Esophagus squamous epithelium (tissue), 5 donors: ENCODE data around the gene LARP7. TPM values are rescaled to one million over a fixed set of nuclear protein-coding genes. Genes with fewer than 3 reads are reported as not detected.
A peak's percentile ranks its signal among the peaks of the same experiment; 100 is the strongest.
"Not testable (repeated sequence)": the region's sequence is repeated elsewhere in the genome, so short reads cannot be mapped to it uniquely, and the experiment has no call there.

ENCODE experiments used
- DNase-seq: peaks from one replicate; lab custom pipeline; 2025; lab: John Stamatoyannopoulos, UW
- H3K27ac ChIP-seq, 4 donors: fragments of 200-600 bp; sonication (generic); one replicate each; pipeline ENCODE4 v1.5.1; 2016 to 2019; ENCODE audit warnings: mild to moderate bottlenecking in 1 of 4
- H3K27me3 ChIP-seq, 4 donors: fragments of 200-600 bp; sonication (generic); 1 replicate in 3 of 4; 2 replicates in 1 of 4; pipeline versions ENCODE4 v1.5.1 to v1.6.0; 2017 to 2021; ENCODE audit warnings: antibody characterized with exemption in 1 of 4
- H3K36me3 ChIP-seq, 3 donors: fragments of 200-600 bp; sonication (generic); one replicate each; pipeline ENCODE4 v1.5.1; 2016 to 2019
- H3K4me1 ChIP-seq, 3 donors: fragments of 200-600 bp; sonication (generic); one replicate each; pipeline ENCODE4 v1.5.1; 2017 to 2019
- H3K4me3 ChIP-seq, 4 donors: fragments of 200-600 bp; sonication (generic); 1 replicate in 3 of 4; 2 replicates in 1 of 4; pipeline ENCODE4 v1.5.1; 2016 to 2019; ENCODE audit warnings: mild to moderate bottlenecking in 2 of 4, moderate library complexity in 1 of 4
- H3K9me3 ChIP-seq, 3 donors: fragments of 200-600 bp; sonication (generic); one replicate each; pipeline ENCODE4 v1.5.1; 2016 to 2019
- CTCF ChIP-seq, 6 experiments: fragments of 450-650 bp in 4 of 6; fragments of 200-600 bp in 2 of 6; sonication (generic) in 2 of 6; IDR thresholded peaks; one replicate each; pipeline ENCODE4 v1.5.1; 2016 to 2019; ENCODE audit warnings: antibody characterized with exemption in 6 of 6, mild to moderate bottlenecking in 4 of 6, moderate library complexity in 4 of 6
- POLR2A ChIP-seq, 4 donors: fragments of 450-650 bp; IDR thresholded peaks; one replicate each; pipeline ENCODE4 v1.6.1; 2017; ENCODE audit warnings: antibody characterized with exemption in 4 of 4, mild to moderate bottlenecking in 4 of 4, moderate library complexity in 3 of 4
- WGBS, 2 donors: methylation state at CpG; one replicate each; pipeline ENCODE4 v1.1.5; 2018; 5-methylcytosine and 5-hydroxymethylcytosine counted together
- intact Hi-C: fragments of 100-400 bp; cut with DNase I; formaldehyde crosslinking; loops from one replicate; pipeline ENCODE4 v1.15.0; 2022
- total RNA-seq, 4 donors: library from RNA; depleted of rRNA; stranded (reverse); fragments of >200 nt; gene quantifications; one replicate each; pipeline ENCODE4 v1.1.0, GENCODE V29; 2016
- donor health status: DM: yes; HTN: yes; CAD: no.

Gene LARP7
- total RNA-seq, 4 donors from 2014 or later, result 21.0 to 38.1 (median 30.1) TPM

- WGBS, 2 donors, result 84 to 89% methylated on average over 10 of the region's 10 CpGs
- Histone ChIP-seq H3K27ac (no peak overlapping the region), H3K4me1 (no peaks in the 10 kb centered on the region), H3K36me3 (no peaks in the 10 kb centered on the region), H3K4me3 (no peak overlapping the region), H3K27me3 (no peaks in the 10 kb centered on the region), H3K9me3 (no peaks in the 10 kb centered on the region)
- DNase-seq, result no peak
- intact Hi-C loops, result no loop called here
- TF ChIP-seq POLR2A (IDR thresholded peaks at IDR 0.05) (no peak), CTCF (IDR thresholded peaks at IDR 0.05) (no peak)
These were observed 56.6 kb downstream of the LARP7 start for GRCh38 chr4:112693507-112693906.

- no peak overlapping the region for H3K4me3 ChIP-seq
- TF ChIP-seq CTCF (IDR thresholded peaks at IDR 0.05), result no peak
- TF ChIP-seq POLR2A (IDR thresholded peaks at IDR 0.05), result no peak
- H3K27me3 ChIP-seq, result peaks cover 0 to 31% (median 7%) of the 10 kb centered on the region in 4 donors
- H3K4me1 ChIP-seq, result peaks cover 2 to 11% (median 9%) of the 10 kb centered on the region in 3 donors
- WGBS, 2 donors, result 90 to 91% methylated on average over 3 of the region's 3 CpGs
- no peak overlapping the region for H3K27ac ChIP-seq
- DNase-seq, result no peak
- H3K36me3 ChIP-seq, result no peaks in the 10 kb centered on the region
- no peaks in the 10 kb centered on the region for H3K9me3 ChIP-seq
- intact Hi-C loops, result no loop called here
These were observed 63.7 kb downstream of the LARP7 start for GRCh38 chr4:112700679-112701078.

GRCh38 chr4:112702892-112703291 lies 65.9 kb downstream of the LARP7 start:
- intact Hi-C loops, result no loop called here
- no peak for TF ChIP-seq CTCF (IDR thresholded peaks at IDR 0.05)
- no peak for TF ChIP-seq POLR2A (IDR thresholded peaks at IDR 0.05)
- DNase-seq, result no peak
- peaks cover 0 to 49% (median 7%) of the 10 kb centered on the region in 4 donors for H3K27me3 ChIP-seq
- no peaks in the 10 kb centered on the region for H3K9me3 ChIP-seq
- H3K27ac ChIP-seq, result no peak overlapping the region
- 80% methylated on average over 1 of the region's 1 CpG; no CpG with 5 or more reads in 1 of the 2 donors for WGBS, 2 donors
- H3K36me3 ChIP-seq, result no peaks in the 10 kb centered on the region
- H3K4me1 ChIP-seq, result peaks cover 2 to 22% (median 16%) of the 10 kb centered on the region in 3 donors
- H3K4me3 ChIP-seq, result no peak overlapping the region

- 76 to 81% methylated on average over 7 of the region's 7 CpGs for WGBS, 2 donors
- peaks cover 0 to 58% (median 7%) of the 10 kb centered on the region in 4 donors for H3K27me3 ChIP-seq
- H3K4me1 ChIP-seq, result peaks cover 2 to 22% (median 16%) of the 10 kb centered on the region in 3 donors
- no peak for DNase-seq
- TF ChIP-seq CTCF (IDR thresholded peaks at IDR 0.05), result no peak
- TF ChIP-seq POLR2A (IDR thresholded peaks at IDR 0.05), result no peak
- no peaks in the 10 kb centered on the region for H3K36me3 ChIP-seq
- H3K27ac ChIP-seq, result no peak overlapping the region
- no peak overlapping the region for H3K4me3 ChIP-seq
- intact Hi-C loops, result no loop called here
- no peaks in the 10 kb centered on the region for H3K9me3 ChIP-seq
These were observed 67.4 kb downstream of the LARP7 start for GRCh38 chr4:112704322-112704721.

GRCh38 chr4:112704991-112705845 lies 68.3 kb downstream of the LARP7 start:
- peak overlapping the region in 1 of 4 donors; percentile 44 for H3K27ac ChIP-seq
- intact Hi-C loops, result no loop called here
- H3K9me3 ChIP-seq, result no peaks in the 10 kb centered on the region
- TF ChIP-seq CTCF (IDR thresholded peaks at IDR 0.05), result no peak
- TF ChIP-seq POLR2A (IDR thresholded peaks at IDR 0.05), result no peak
- H3K4me3 ChIP-seq, result peak overlapping the region; percentile 28 to 60 (median 48)
- no peak for DNase-seq
- peaks cover 0 to 58% (median 7%) of the 10 kb centered on the region in 4 donors for H3K27me3 ChIP-seq
- H3K36me3 ChIP-seq, result no peaks in the 10 kb centered on the region
- peaks cover 2 to 22% (median 16%) of the 10 kb centered on the region in 3 donors for H3K4me1 ChIP-seq
- WGBS, 2 donors, result 2 to 20% methylated on average over 14 to 30 of the region's 43 CpGs

GRCh38 chr4:112705891-112706839 lies 69.2 kb downstream of the LARP7 start:
- DNase-seq, H3K36me3 ChIP-seq, intact Hi-C loops, H3K9me3 ChIP-seq: not testable (repeated sequence)
- Histone ChIP-seq H3K27me3 (peaks cover 0 to 58% (median 7%) of the 10 kb centered on the region in 4 donors), H3K4me3 (peak overlapping the region; percentile 29 to 63 (median 48)), H3K27ac (peak overlapping the region in 1 of 4 donors; percentile 44), H3K4me1 (peaks cover 2 to 22% (median 16%) of the 10 kb centered on the region in 3 donors)
- 0 to 1% methylated on average over 11 to 29 of the region's 74 CpGs for WGBS, 2 donors
